RWPE1 (cell line): ENCODE measurements around the gene ENTPD7.

Experiments
- CTCF ChIA-PET: fragments of 350-600 bp; sonication (Branson Sonifier 250); formaldehyde crosslinking; extraction: SDS; loops from one replicate; lab custom pipeline; 2021; lab: Yijun Ruan, JAX
- POLR2A ChIA-PET: fragments of 400-600 bp; formaldehyde crosslinking; extraction: SDS; loops from one replicate; lab custom pipeline; 2020; ENCODE audit warnings: antibody characterized with exemption; ENCODE audit not compliant: low non-redundant PET; lab: Yijun Ruan, JAX
- DNase-seq: peaks from one replicate; pipeline ENCODE4 v3.0.0; 2012; ENCODE audit warnings: low spot score
- H3K27ac ChIP-seq: fragments of 450-650 bp; 2 replicates; pipeline ENCODE4 v1.5.1; 2017
- TF ChIP-seq, protein P1 (sequence below): fragments of 450-650 bp; conservative IDR thresholded peaks from 2 replicates; pipeline ENCODE4 v1.5.1; 2017; ENCODE audit warnings: low read depth, mild to moderate bottlenecking

The ENTPD7 gene

DNA sequence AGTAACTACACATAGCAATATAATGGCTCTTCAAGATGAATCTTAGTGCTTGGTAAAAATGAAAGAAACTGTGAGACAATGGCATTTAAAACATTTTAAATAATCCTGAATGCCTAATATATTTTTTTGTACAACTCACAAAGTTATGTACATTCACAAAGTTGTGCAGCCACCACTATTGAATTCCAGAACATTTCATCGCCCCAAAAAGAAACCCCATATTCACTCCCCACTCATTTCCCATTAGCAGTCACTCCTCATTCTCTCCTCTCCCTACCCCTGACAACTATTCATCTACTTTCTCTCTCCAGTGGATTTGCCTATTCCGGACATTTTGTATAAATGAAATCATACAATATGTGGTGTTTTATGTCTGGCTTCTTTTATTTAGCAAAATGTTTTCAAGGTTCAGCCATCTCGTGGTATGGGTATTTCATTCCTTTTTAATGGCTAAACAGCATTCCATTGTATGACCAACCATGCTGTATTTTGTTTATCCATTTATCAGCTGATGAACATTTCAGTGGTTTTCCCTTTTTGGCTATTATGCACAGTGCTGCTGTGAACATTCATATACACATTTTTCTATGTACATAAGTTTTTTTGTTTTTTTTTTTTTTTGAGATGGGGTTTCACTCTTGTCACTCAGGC lies 34.7 kb downstream of the ENTPD7 start:
- no peak overlapping the region for H3K27ac ChIP-seq
- no peak for DNase-seq
- POLR2A ChIA-PET: no interaction called here

DNA sequence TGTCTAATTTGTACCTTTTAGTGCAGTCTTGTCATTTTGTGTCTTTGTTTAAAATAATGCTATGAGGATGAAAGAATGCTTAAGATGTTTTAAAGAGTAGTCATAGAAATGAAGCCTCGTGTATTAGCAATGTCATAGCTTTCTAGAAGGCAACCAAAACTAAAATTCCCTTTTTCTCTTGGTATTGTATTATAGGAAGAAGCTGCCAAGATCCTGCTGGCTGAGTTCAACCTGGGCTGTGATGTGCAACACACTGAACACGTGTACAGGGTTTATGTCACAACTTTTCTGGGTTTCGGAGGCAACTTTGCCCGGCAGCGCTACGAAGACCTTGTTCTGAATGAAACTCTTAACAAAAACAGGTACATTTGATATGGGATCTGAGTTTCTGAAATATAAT lies 36.5 kb downstream of the ENTPD7 start:
- no peak for DNase-seq
- TF ChIP-seq, protein P1, sequence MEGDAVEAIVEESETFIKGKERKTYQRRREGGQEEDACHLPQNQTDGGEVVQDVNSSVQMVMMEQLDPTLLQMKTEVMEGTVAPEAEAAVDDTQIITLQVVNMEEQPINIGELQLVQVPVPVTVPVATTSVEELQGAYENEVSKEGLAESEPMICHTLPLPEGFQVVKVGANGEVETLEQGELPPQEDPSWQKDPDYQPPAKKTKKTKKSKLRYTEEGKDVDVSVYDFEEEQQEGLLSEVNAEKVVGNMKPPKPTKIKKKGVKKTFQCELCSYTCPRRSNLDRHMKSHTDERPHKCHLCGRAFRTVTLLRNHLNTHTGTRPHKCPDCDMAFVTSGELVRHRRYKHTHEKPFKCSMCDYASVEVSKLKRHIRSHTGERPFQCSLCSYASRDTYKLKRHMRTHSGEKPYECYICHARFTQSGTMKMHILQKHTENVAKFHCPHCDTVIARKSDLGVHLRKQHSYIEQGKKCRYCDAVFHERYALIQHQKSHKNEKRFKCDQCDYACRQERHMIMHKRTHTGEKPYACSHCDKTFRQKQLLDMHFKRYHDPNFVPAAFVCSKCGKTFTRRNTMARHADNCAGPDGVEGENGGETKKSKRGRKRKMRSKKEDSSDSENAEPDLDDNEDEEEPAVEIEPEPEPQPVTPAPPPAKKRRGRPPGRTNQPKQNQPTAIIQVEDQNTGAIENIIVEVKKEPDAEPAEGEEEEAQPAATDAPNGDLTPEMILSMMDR: no peak
- ChIA-PET POLR2A (interaction anchor here (0.5 kb wide), 1 partner anchor 36 kb away, joined by 3 read pairs; the partner anchor contains the start of genes COX15 and CUTC), CTCF (no interaction called here)
- no peak overlapping the region for H3K27ac ChIP-seq

More for the DNA sequence above, 34.7 kb downstream of the ENTPD7 start:
- CTCF ChIA-PET: no interaction called here
- TF ChIP-seq, protein P1: no peak

DNA sequence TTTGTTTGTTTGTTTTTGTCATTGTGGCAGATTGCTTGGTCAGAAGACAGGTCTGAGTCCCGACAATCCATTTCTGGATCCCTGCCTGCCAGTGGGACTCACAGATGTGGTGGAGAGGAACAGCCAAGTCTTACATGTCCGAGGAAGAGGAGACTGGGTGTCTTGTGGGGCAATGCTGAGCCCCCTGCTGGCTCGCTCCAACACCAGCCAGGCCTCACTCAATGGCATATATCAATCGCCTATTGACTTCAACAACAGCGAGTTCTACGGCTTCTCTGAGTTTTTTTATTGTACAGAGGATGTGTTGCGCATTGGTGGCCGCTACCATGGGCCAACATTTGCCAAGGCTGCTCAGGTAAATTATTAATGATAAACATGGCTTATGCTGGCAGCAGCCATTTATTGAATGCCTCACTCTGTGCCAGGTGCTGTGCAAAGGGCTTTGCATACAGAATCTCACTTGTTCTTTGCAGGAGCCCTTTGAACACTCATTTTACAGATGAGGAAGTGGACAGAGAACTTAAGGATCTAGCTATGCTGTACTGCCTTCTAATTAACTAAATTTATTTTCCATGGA lies 39.3 kb downstream of the ENTPD7 start:
- ChIA-PET CTCF (no interaction called here), POLR2A (no interaction called here)
- no peak for DNase-seq
- H3K27ac ChIP-seq: no peak overlapping the region
- TF ChIP-seq, protein P1: no peak

DNA sequence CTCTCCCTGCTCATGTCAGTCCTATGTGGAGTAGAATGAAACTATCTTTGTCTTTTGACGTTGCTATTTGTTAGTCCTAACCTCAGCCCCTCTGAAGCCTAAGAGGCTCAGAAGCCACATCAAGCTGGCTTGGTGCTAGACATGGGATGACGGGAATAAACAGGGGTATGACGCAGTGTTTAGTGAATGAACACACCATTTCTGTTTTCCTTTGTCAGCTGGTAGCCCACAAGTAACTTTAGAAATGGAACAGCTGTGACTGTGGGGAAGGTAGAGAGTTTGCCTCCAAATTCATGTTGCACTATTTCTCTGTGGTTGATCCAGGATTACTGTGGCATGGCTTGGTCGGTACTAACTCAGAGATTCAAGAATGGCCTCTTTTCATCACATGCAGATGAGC lies 41.3 kb downstream of the ENTPD7 start:
- CTCF ChIA-PET: no interaction called here

DNA sequence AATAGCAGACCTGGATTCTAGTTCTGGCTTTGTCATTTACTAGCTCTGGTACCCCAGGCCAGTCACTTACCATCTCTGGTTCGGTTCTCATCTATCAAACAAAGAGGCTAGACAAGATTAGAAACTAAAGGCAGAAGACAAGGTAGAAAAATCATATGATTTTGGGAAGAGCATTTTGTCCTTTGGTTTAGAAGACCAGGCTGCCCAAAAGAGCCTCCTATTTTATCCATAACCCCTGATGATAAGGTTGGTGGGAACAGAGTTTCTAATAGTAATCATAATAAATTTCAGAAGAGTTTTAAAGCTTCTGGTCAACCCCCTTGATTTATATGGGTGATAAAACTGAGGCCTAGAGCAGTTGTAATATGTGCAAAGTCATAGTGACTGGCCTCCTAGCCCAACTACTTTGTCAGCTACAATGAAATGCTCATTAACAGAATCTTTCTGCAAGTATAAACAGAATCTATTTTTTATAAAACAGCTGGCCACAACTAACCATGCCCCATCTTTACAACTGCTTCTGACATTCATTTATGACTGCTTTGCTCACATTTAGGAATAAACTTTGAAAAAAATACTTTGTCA lies 49.2 kb downstream of the ENTPD7 start:
- H3K27ac ChIP-seq: no peak overlapping the region
- ChIA-PET CTCF (interaction anchor here (0.7 to 1.2 kb wide), 3 partner anchors 97 to 272 kb away, joined by 4 to 5 read pairs (median 5); no protein-coding TSS in a partner anchor), POLR2A (no interaction called here)
- TF ChIP-seq, protein P1: no peak
- DNase-seq: no peak

More for the DNA sequence above, 41.3 kb downstream of the ENTPD7 start:
- TF ChIP-seq, protein P1: no peak
- POLR2A ChIA-PET: no interaction called here
- DNase-seq: no peak
- H3K27ac ChIP-seq: no peak overlapping the region

DNA sequence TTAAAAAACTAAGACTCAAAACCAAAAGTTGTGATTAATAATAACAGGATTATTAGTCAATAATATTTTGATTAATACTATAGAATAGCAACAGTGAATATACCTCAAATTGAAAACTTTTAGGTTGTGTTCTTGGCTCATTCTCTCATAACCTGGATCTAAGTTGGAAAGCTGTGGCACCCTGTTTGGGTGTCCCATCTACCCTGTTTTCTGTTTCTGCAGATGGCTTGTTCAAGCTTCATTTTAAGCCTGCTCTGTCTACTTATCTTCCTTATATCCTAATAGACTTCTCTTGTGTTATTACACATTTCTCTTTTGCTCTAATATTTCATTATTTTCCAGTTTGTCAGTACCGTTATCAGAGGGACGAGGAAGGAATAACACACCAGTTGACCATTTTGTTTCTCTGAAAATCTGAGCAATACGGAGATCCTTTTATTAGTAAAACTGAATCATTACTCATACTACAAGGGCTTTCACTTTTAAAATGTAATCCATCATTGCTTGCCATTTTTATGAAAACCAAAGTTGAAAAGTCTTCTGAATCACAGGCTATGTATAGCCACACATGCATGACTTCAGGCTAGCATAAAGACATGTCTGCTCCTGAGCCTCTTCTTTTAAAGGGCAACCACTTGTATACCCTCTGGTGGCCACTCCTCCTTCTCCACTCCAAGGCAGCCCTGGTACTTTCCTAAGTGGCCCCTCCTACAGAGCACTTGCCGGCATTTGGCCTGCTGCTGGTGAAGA lies 50.3 kb downstream of the ENTPD7 start:
- ChIA-PET POLR2A (no interaction called here), CTCF (interaction anchor here (0.5 to 1.1 kb wide), 3 partner anchors 83 to 273 kb away, joined by 3 to 5 read pairs (median 4); no protein-coding TSS in a partner anchor)
- no peak for DNase-seq

More for the DNA sequence above, 50.3 kb downstream of the ENTPD7 start:
- peak overlapping the region; percentile 42; the same call in 1 of the 2 replicates for H3K27ac ChIP-seq
- TF ChIP-seq, protein P1: no peak
